22Rv1 (cell line): Measurements from ENCODE around the gene S100A12.

Source experiments
- CTCF ChIP-seq: fragments of 450-650 bp; IDR thresholded peaks from 2 replicates; pipeline ENCODE4 v1.5.1; 2017; ENCODE audit warnings: mild to moderate bottlenecking
- ZFX ChIP-seq: fragments of 450-650 bp; IDR thresholded peaks from 2 replicates; pipeline ENCODE4 v1.6.1; 2017; ENCODE audit warnings: antibody characterized with exemption, borderline replicate concordance

- TF ChIP-seq CTCF (no peak), ZFX (no peak)
These were observed 21.0 kb upstream of the S100A12 start for GRCh38 chr1:153396461-153396860.
